Measurements from ENCODE around the gene MBNL1. TPM values are rescaled to one million over a fixed set of nuclear protein-coding genes. Genes with fewer than 3 reads are reported as not detected.

Gene MBNL1
- total RNA-seq, 2 experiments from 2014 or later: 163 to 174 TPM

DNA sequence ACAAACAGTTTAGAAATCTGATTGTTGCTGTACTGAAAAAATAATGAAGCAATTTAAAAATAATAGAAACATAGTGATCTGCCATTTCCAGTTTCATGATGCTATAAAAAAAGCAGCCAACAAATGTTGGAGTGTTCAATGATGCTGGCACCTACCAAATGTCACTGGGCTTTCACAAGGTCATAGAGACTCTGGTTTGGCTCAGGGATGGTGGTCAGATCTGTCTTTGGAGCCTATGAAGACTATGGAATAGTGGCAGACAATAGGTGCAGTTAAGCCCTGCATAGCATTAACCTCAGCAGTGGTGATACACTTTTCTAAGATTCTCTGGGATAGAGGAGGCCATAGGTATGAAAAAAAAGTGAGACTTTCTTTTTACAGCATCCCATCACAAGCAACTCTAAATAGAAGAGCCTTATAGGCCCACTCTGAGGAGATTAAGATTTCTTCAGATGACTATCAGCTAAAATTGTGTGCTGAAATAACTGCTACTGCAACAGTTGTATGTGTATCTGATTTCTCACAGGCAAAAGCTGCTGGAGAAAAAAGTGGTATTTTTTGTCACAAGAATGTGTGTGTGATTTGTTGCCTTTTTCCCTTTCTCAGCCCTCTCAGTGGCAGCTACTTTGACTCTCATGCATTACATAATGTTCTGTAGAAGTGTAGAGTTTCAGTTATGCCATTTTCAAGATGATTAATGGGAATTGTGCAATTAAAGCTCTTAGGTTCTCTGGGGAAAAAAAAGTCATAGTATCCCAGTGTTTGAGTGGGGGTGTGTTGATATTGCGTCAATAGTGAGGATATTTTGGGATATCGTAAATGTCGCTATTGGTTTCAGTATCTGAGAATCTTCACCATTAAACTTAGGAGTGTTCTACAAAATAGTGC, 137.4 kb downstream of the MBNL1 start:
- no TSS peak for BruUV-seq (replicated peaks)
- POLR2A ChIA-PET: interaction anchor here (0.9 to 1.8 kb wide), 8 partner anchors 10 to 207 kb away, joined by 3 to 10 read pairs (median 4); no protein-coding TSS in a partner anchor
- H3K36me3 ChIP-seq (ENCODE audit: insufficient read depth, low read length): no peaks in the 10 kb centered on the region
- intact Hi-C loops (cut with micrococcal nuclease; ENCODE audit: unreplicated experiment): no loop called here
- CTCF ChIA-PET (ENCODE audit: unreplicated experiment): no interaction called here
- peaks cover 98% of the 10 kb centered on the region for H3K79me2 ChIP-seq (ENCODE audit: insufficient read depth, low read depth, low read length)
- H3K9me2 ChIP-seq (ENCODE audit: insufficient read depth, low read length): no peaks in the 10 kb centered on the region
- H2AFZ ChIP-seq (ENCODE audit: low read length): no peak overlapping the region
- peaks cover 10% of the 10 kb centered on the region for H3K4me1 ChIP-seq (ENCODE audit: insufficient read depth, low read length, poor library complexity, severe bottlenecking)
- DNase-seq (ENCODE audit: low spot score): no peak
- peaks cover 47% of the 10 kb centered on the region for H4K20me1 ChIP-seq (ENCODE audit: insufficient read depth, low read length)
- no peak overlapping the region for H3K4me2 ChIP-seq (ENCODE audit: low read length)
- H3K9me3 ChIP-seq (ENCODE audit: low read length): no peaks in the 10 kb centered on the region
- no peak for TF ChIP-seq EZH2phosphoT487 (IDR thresholded peaks at IDR 0.05; ENCODE audit: borderline replicate concordance, low read depth, low read length)
- TF ChIP-seq, protein P1, sequence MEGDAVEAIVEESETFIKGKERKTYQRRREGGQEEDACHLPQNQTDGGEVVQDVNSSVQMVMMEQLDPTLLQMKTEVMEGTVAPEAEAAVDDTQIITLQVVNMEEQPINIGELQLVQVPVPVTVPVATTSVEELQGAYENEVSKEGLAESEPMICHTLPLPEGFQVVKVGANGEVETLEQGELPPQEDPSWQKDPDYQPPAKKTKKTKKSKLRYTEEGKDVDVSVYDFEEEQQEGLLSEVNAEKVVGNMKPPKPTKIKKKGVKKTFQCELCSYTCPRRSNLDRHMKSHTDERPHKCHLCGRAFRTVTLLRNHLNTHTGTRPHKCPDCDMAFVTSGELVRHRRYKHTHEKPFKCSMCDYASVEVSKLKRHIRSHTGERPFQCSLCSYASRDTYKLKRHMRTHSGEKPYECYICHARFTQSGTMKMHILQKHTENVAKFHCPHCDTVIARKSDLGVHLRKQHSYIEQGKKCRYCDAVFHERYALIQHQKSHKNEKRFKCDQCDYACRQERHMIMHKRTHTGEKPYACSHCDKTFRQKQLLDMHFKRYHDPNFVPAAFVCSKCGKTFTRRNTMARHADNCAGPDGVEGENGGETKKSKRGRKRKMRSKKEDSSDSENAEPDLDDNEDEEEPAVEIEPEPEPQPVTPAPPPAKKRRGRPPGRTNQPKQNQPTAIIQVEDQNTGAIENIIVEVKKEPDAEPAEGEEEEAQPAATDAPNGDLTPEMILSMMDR (conservative IDR thresholded peaks at IDR 0.05; ENCODE audit: low read length): no peak
- H3K4me3 ChIP-seq (ENCODE audit: low read depth, low read length, poor library complexity, severe bottlenecking): no peak overlapping the region
- H3K27ac ChIP-seq (ENCODE audit: low read depth, low read length, poor library complexity, severe bottlenecking): no peak overlapping the region

DNA sequence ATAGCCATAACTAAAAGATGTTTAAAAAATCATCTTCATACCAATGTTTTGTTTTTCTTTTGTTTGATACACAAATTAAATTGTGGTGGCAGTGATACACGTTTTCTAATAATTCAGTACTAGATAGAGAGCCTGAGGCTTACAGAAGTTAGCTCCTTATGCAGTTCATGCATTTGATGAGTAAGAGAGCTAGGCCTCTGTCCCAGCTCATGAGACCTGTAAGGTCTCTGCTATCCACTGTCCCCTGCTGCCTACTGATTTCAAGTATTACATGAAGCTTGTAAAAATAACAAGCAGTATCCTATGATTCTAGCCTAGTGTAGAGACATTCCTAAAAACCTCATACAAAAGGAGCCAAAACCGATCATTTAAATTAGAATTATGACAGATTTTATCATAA, 144.5 kb downstream of the MBNL1 start:
- ChIA-PET POLR2A (interaction anchor here (1.0 to 1.1 kb wide), 3 partner anchors 14 to 798 kb away, joined by 3 to 5 read pairs (median 3); no protein-coding TSS in a partner anchor), CTCF (ENCODE audit: unreplicated experiment) (no interaction called here)
- Histone ChIP-seq H3K4me1 (ENCODE audit: insufficient read depth, low read length, poor library complexity, severe bottlenecking) (no peaks in the 10 kb centered on the region), H3K36me3 (ENCODE audit: insufficient read depth, low read length) (peaks cover 37% of the 10 kb centered on the region), H4K20me1 (ENCODE audit: insufficient read depth, low read length) (peaks cover 21% of the 10 kb centered on the region), H2AFZ (ENCODE audit: low read length) (no peak overlapping the region), H3K27ac (ENCODE audit: low read depth, low read length, poor library complexity, severe bottlenecking) (no peak overlapping the region), H3K4me2 (ENCODE audit: low read length) (no peak overlapping the region), H3K9me2 (ENCODE audit: insufficient read depth, low read length) (no peaks in the 10 kb centered on the region), H3K79me2 (ENCODE audit: insufficient read depth, low read depth, low read length) (peaks cover 74% of the 10 kb centered on the region), H3K9me3 (ENCODE audit: low read length) (no peaks in the 10 kb centered on the region), H3K4me3 (ENCODE audit: low read depth, low read length, poor library complexity, severe bottlenecking) (no peak overlapping the region)
- no peak for TF ChIP-seq EZH2phosphoT487 (IDR thresholded peaks at IDR 0.05; ENCODE audit: borderline replicate concordance, low read depth, low read length)
- TF ChIP-seq, protein P1 (conservative IDR thresholded peaks at IDR 0.05; ENCODE audit: low read length): no peak
- intact Hi-C loops (cut with micrococcal nuclease; ENCODE audit: unreplicated experiment): no loop called here
- no TSS peak for BruUV-seq (replicated peaks)
- DNase-seq (ENCODE audit: low spot score): no peak
